Neural cell (in vitro differentiated cells): ENCODE results near the gene PXDN. TPM values are rescaled to one million over a fixed set of nuclear protein-coding genes. Genes with fewer than 3 reads are reported as not detected.

Experiments
- H2AFZ ChIP-seq: fragments of 200-600, 300-800 bp; sonication (generic), shearing (Covaris generic); 2 replicates; pipeline ENCODE4 v1.6.0; 2014; ENCODE audit warnings: low read depth, mild to moderate bottlenecking, antibody characterized with exemption, low read length, moderate library complexity
- H3F3A ChIP-seq: fragments of 200-600 bp; shearing (Covaris generic); 2 replicates; pipeline ENCODE4 v1.6.1; 2016; ENCODE audit warnings: mild to moderate bottlenecking, moderate library complexity, mixed read lengths, antibody characterized with exemption, low read length; ENCODE audit not compliant: insufficient read depth, poor library complexity, severe bottlenecking
- H3K27ac ChIP-seq: fragments of 200-600, 300-800 bp; sonication (generic), shearing (Covaris generic); 2 replicates; pipeline ENCODE4 v1.5.1; 2014; ENCODE audit warnings: mild to moderate bottlenecking, low read length, moderate library complexity
- H3K27me3 ChIP-seq: fragments of 300-800, 200-600 bp; sonication (generic), shearing (Covaris generic); 2 replicates; pipeline ENCODE4 v1.6.0; 2014; ENCODE audit warnings: mild to moderate bottlenecking, low read depth, low read length, moderate library complexity; ENCODE audit not compliant: insufficient read depth
- H3K36me3 ChIP-seq: fragments of 300-800, 200-600 bp; sonication (generic), shearing (Covaris generic); 2 replicates; pipeline ENCODE4 v1.5.1; 2014; ENCODE audit warnings: mild to moderate bottlenecking, antibody characterized with exemption, low read length, moderate library complexity; ENCODE audit not compliant: insufficient read depth
- H3K4me2 ChIP-seq: fragments of 300-800, 200-600 bp; sonication (generic), shearing (Covaris generic); 2 replicates; pipeline ENCODE4 v1.6.0; 2014; ENCODE audit warnings: mild to moderate bottlenecking, low read length
- H3K4me3 ChIP-seq: fragments of 300-800, 200-600 bp; sonication (generic), shearing (Covaris generic); 2 replicates; pipeline ENCODE4 v1.5.1; 2014; ENCODE audit warnings: mild to moderate bottlenecking, low read length, moderate library complexity
- H3K79me2 ChIP-seq: fragments of 200-600 bp; shearing (Covaris generic); replicated peaks from 2 replicates; pipeline ENCODE4 v1.6.0; 2014; ENCODE audit warnings: mild to moderate bottlenecking, low read length, moderate library complexity; ENCODE audit not compliant: insufficient read depth
- H3K9ac ChIP-seq: fragments of 300-800, 200-600 bp; sonication (generic), shearing (Covaris generic); 2 replicates; pipeline ENCODE4 v1.6.1; 2016; ENCODE audit warnings: mild to moderate bottlenecking, low read length, mixed read lengths
- H3K9me2 ChIP-seq: fragments of 200-600 bp; shearing (Covaris generic); 2 replicates; pipeline ENCODE4 v1.6.1; 2016; ENCODE audit warnings: mild to moderate bottlenecking, low read length, mixed read lengths; ENCODE audit not compliant: insufficient read depth
- H3K9me3 ChIP-seq: fragments of 200-600, 300-800 bp; sonication (generic), shearing (Covaris generic); 2 replicates; pipeline ENCODE4 v1.6.1; 2016; ENCODE audit warnings: mild to moderate bottlenecking, mixed run types, low read length, moderate library complexity, mixed read lengths
- H4K20me1 ChIP-seq: fragments of 200-600 bp; shearing (Covaris generic); 2 replicates; pipeline ENCODE4 v1.6.1; 2016; ENCODE audit warnings: mild to moderate bottlenecking, mixed run types; ENCODE audit not compliant: insufficient read depth
- CTCF ChIP-seq: fragments of 450-650 bp; IDR thresholded peaks from 2 replicates; pipeline ENCODE4 v1.5.1; 2014; ENCODE audit warnings: antibody characterized with exemption, mild to moderate bottlenecking, moderate library complexity; ENCODE audit not compliant: poor library complexity, severe bottlenecking
- EP300 ChIP-seq: fragments of 450-650 bp; conservative IDR thresholded peaks from 2 replicates; pipeline ENCODE4 v1.6.1; 2014; ENCODE audit warnings: antibody characterized with exemption, mild to moderate bottlenecking, moderate library complexity; ENCODE audit not compliant: poor library complexity, severe bottlenecking
- EZH2 ChIP-seq: fragments of 200-600, 300-800 bp; shearing (Covaris generic), sonication (generic); IDR thresholded peaks from 2 replicates; pipeline ENCODE4 v1.6.1; 2014; ENCODE audit warnings: antibody characterized with exemption, low read length, borderline replicate concordance, mild to moderate bottlenecking; ENCODE audit not compliant: insufficient read depth, poor library complexity, severe bottlenecking
- MXI1 ChIP-seq: fragments of 450-650 bp; conservative IDR thresholded peaks from 2 replicates; pipeline ENCODE4 v1.6.1; 2014; ENCODE audit warnings: antibody characterized with exemption, mild to moderate bottlenecking; ENCODE audit not compliant: poor library complexity, severe bottlenecking
- POLR2AphosphoS5 ChIP-seq: IDR thresholded peaks from 2 replicates; pipeline ENCODE4 v1.6.1; 2012
- RAD21 ChIP-seq: fragments of 450-650 bp; conservative IDR thresholded peaks from 2 replicates; pipeline ENCODE4 v1.6.1; 2014; ENCODE audit warnings: antibody characterized with exemption, mild to moderate bottlenecking, moderate library complexity
- REST ChIP-seq: IDR thresholded peaks from 2 replicates; pipeline ENCODE4 v1.6.1; 2012; ENCODE audit warnings: borderline replicate concordance
- SMC3 ChIP-seq: fragments of 450-650 bp; conservative IDR thresholded peaks from 2 replicates; pipeline ENCODE4 v1.6.1; 2014; ENCODE audit warnings: antibody characterized with exemption, mild to moderate bottlenecking, moderate library complexity; ENCODE audit not compliant: poor library complexity
- TAF1 ChIP-seq: IDR thresholded peaks from 2 replicates; pipeline ENCODE4 v1.6.1; 2012; ENCODE audit warnings: low read depth
- polyA plus RNA-seq: library from polyadenylated mRNA; depleted of rRNA; stranded (reverse); fragments of >200 nt; gene quantifications from 2 replicates; pipeline ENCODE4 v1.2.3, GENCODE V29; 2014

The PXDN gene
- polyA plus RNA-seq, 1 donor from 2014 or later, result 181 TPM

DNA sequence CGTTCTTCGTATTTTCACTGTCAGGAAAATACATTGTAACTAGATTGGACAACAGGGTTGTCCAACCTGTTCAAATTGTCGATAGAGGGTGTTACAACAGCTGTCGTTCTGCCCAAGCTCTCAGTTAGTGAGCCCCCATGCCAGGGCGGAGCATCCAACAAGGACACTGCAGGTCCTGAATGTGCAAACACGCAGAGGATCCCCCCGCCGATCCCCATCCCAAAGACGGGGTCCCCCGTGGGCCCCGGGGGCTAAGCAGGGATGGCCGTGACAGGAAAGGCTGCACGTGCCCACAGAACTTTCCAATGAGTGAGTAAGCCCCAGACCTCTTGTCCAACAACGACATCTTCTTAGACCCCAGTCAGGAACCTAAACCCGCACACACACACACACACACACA is 140.8 kb downstream of the PXDN start:
- no peak overlapping the region for H2AFZ ChIP-seq
- H3K27me3 ChIP-seq, result no peaks in the 10 kb centered on the region
- no peaks in the 10 kb centered on the region for H3K79me2 ChIP-seq
- no peak overlapping the region for H3K4me2 ChIP-seq
- no peaks in the 10 kb centered on the region for H4K20me1 ChIP-seq
- H3K27ac ChIP-seq, result no peak overlapping the region
- H3K9me2 ChIP-seq, result no peaks in the 10 kb centered on the region
- H3K9me3 ChIP-seq, result no peaks in the 10 kb centered on the region
- no peak overlapping the region for H3K9ac ChIP-seq
- no peaks in the 10 kb centered on the region for H3K36me3 ChIP-seq
- no peak overlapping the region for H3K4me3 ChIP-seq
- no peaks in the 10 kb centered on the region for H3F3A ChIP-seq
- TF ChIP-seq EP300, result no peak
- no peak for TF ChIP-seq SMC3
- TF ChIP-seq RAD21, result no peak
- no peak for TF ChIP-seq POLR2AphosphoS5
- TF ChIP-seq TAF1, result no peak
- TF ChIP-seq MXI1, result no peak
- TF ChIP-seq REST, result no peak
- no peak for TF ChIP-seq EZH2
- no peak for TF ChIP-seq CTCF

DNA sequence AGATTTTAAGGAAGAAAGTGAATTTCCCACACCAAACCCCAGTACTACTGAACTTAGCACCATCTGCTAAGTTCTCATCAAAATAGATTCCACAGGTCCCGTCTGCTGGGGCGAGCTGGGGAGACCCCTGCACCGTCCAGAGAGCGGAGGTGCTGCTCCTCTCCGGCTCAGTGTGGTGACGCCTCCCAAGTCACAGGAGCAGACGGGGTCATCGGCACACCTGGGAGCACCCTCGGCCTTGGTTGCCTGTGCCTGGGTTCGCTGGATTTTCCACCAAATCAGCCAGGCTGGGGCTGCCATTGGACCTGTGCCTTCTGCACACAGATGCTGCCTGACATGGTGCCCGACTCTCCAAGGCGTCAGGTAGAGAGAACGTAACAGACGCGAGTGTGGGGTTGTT is 141.3 kb downstream of the PXDN start:
- Histone ChIP-seq H3K9me3 (no peaks in the 10 kb centered on the region), H3K9me2 (no peaks in the 10 kb centered on the region), H3F3A (no peaks in the 10 kb centered on the region), H3K4me2 (no peak overlapping the region), H3K27me3 (no peaks in the 10 kb centered on the region), H3K9ac (no peak overlapping the region), H3K36me3 (no peaks in the 10 kb centered on the region), H2AFZ (no peak overlapping the region), H4K20me1 (no peaks in the 10 kb centered on the region), H3K4me3 (no peak overlapping the region), H3K79me2 (no peaks in the 10 kb centered on the region), H3K27ac (no peak overlapping the region)
- TF ChIP-seq EP300, result no peak
- no peak for TF ChIP-seq POLR2AphosphoS5
- no peak for TF ChIP-seq MXI1
